Measurements from ENCODE around the gene CRELD1.
A peak's percentile ranks its signal among the peaks of the same experiment; 100 is the strongest.

Gene CRELD1

DNA sequence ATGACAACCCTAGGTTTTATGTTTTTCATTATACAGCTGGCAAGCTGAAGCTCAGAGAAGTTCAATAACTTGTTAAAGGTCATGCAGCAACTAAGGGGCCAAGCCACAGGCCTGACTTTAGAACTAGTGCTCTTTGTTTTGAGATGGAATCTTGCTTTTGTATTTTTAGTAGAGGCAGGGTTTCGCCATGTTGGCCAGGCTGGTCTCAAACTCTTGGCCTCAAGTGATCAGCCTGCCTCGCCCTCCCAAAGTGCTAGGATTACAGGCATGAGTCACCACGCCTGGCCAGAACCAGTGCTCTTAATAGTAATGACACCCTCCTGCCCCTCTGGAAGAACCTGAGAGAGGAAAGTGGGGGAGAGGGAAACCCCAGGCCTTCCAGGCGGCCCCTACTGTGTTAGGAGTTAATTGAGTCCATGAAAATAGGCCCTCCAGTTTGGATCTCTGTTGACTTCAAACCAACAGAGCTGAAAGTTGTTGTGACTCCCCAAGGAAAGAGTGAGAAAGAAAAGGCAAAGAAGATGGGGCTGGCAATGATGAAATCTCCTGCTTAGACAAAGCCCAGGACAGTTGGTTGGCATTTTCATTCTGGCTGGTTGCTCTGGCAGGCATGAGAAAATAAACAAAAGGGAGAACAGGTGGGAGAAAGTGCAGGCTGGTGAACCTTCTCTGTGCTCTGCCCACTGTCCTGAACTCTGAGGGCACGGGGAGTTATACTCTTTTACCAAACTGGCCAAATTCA, 22.1 kb downstream of the CRELD1 start:
- DNase-seq (ENCODE audit: low spot score), result no peak

DNA sequence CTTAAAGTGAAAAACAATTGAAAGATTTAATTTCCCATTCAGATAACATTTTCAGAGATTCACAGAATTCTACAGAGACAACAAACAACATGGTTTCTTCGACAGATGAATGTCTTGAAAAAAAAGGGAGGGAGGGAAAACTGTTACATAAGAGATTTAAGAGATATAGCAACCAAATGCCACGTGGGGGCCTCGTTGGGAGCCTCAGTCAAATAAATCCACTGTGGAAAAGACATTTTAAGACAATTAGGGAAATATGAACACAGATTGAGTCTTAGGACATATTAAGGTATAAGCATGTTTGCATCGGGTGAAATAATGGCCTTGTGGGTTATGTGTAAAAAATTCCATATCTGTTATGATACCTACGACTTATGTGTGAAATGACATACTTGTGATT, 23.6 kb downstream of the CRELD1 start:
- DNase-seq (ENCODE audit: low spot score), result no peak

DNA sequence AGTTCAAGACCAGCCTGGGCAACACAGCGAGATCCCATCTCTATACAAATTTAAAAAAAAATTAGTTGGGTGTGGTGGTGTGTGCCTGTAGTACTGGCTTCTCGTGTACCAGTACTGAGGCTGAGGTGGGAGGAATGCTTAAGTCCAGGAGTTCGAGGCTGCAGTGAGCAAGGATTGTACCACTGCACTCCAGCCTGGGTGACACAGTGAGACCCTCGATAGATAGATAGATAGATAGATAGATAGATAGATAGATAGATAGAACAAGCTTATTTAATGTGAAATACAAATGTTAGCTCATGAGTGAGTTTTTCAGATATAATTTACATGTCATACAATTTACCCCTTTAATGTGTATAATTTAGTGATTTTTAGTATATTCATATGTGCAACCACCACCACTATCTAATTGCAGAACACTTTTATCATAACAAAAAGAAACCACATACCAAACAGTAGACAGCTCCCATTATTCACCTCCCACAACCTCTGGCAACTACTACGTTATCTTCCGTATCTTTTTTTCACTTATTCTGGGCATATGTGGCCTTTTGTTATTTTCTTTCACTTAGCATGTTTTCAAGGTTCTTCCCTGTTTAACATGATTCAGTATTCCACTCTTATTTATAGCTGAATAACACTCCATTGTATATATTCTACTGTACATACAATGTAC, 31.7 kb downstream of the CRELD1 start:
- DNase-seq (ENCODE audit: low spot score), result no peak

DNA sequence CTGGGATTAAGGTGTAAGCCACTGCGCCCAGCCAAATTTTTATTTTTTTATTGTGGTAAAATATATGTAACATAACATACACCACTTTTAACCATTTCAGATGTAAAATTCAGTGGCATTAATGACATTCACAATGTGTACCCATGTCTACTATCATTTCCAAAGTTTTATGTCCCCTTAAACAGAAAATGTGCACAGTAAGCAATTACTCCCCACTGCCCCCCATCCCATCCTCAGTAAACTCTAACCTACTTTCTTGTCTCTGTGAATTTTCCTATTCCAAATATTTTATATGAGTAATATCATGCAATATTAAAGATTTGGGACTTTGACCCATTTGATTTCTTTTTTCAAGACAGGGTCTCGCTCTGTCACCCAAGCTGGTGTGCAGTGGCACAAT, 33.2 kb downstream of the CRELD1 start:
- DNase-seq (ENCODE audit: low spot score), result no peak

DNA sequence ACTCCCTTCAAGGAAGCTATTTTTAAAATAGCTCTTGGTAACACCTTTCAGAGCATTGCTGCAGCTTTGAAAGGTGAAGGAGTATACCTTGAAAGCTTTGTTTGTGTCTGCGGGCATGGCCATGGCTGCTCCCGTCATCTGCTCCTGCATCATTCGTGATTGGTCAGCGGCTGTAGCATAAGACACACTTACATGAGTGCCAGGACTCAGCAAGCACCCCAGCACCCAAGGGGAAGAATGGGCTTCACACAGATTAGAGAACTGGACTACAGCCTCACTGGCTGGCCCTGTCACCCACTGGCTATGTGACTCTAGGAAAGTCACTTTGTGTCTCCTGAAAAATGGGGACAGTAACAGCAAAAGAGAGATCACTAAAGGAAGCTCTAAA, 36.0 kb downstream of the CRELD1 start:
- DNase-seq (ENCODE audit: low spot score), result no peak

DNA sequence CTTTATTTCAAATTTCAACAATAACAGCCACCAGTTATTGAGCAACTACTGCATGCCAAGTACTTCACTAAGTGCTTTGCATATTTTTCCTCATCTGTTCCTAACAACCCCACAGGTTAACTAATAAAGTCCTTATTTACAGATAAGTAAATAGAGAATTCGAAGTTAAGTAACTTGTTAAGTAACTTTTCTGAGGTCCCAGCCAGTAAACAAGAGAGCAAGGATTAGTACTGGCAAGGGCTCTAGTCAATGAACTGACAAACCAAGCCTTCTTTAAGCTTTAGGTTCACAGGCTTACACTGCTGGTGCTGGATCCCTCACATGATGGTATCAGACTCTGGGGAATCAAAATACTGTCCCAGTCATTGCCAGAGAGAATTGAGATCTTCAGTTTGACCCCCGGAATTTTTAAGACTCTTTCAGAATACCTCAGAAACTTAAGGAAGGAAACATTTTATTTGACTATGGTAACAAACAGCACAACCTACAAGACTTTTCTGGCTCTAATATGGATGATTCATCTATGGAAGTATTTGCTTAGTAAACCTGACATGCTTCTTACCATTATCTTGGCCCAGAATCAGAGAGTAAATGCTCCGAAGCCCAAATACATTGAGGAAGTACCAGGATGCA, 36.5 kb downstream of the CRELD1 start:
- no peak for DNase-seq (ENCODE audit: low spot score)

DNA sequence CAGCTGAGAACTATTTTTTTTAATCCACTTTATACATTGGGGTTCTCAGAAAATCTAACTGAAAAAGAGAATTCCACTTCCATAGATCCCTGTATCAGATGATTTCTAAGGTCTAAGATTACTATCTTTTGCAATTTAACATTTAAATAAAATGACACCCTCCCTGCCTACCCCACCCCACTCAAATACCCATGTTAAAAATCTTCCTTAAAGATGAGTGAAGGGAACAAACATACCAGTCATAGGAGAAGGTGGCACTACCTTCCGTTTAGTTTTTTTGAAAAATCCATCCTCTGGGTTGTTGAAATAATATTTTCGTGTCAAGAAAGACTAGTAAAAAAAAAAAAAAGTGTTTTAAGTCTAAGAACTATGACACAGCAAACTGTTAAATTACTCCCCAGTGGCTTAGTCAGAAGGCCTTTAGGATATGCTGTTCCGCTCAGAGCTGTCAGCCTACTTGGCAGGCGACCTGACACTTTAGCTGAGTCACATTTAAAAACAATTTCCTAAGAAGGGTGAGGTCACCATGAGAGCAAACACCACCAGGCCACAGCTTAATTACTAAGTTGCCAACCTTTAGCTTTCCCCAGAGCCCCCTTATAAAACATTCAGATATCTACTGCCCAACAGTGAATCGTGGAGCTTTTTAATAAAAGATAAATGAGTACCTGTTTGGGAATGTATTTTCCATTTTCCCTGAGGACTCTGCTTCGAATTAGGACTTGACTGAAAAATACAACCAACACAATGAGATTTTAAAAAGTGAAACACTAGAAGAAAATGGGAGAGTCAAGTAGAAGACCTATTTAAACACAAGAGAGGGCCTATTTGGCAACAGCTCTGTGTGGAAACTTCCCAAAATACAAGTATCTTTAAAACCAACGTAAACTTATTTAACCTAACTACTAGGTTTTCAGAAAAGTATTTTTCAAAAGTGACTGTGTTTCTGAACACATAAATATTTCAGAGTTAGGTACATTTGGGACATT, 43.4 kb downstream of the CRELD1 start:
- DNase-seq (ENCODE audit: low spot score), result peak; percentile 98

DNA sequence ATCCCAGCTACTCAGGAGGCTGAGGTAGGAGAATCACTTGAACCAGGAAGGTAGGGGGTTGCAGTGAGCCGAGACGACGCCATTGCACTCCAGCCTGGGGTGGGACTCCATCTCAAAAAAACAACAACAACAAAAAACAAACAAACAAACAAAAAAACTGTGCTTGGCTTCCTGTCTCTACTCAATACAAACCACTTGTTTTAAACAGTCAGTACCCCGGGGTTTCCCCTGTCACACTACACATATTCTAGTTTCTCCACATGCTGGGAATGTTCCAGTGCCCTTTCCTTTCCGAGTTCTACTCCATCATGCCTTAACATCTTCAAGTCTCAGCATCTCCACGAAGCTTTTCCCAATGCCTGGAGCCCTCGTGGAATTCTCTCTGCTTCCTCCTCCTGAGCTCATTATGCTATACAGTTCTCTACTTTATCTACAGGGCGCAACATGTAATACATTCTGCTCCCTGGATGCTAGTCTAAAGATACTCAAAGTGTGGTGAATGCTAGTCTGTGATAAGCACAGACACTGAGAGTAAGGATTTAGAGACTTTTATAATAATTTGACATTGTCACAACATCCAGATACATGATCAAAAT, 45.2 kb downstream of the CRELD1 start:
- DNase-seq (ENCODE audit: low spot score), result peak; percentile 88

DNA sequence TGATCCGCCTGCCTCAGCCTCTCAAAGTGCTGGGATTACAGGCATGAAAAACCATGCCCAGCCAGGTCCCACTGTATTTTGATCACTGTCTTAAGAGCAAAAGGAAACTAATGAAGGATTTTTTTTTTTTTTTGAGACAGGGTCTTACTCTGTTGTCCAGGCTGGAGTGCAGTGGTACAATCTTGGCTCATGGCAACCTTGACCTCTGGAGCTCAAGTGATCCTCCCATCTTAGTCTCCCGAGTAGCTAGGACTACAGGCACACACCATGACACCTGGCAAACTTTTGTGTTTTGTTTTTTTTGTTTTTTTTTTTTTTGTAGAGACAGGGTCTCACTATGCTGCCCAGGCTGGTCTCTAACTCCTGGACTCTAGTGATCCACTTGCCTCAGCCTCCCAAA, 46.6 kb downstream of the CRELD1 start:
- no peak for DNase-seq (ENCODE audit: low spot score)

DNA sequence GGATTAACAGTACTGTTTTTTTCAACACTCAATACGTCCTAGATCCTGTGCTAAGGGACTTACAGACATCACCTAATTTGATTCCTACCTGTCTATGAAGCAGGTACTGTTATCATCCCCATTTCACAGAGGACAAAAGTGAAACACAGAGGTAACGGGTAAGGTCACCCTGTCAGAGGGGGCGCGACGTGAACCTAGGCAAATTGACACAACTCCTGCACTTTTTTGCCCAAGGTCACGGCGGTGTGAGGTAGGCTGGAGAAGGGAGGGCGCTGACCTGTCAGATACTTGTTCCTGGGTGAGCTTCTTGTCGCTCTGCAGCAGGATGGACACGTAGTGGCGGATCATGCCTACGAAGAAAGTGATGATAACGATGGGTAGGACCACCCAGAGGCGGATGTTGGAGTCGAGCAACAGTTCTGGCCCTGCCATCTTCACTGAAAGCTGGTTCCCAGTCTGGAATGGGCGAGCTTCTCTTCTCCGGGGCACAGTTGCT, 52.6 kb downstream of the CRELD1 start:
- no peak for DNase-seq (ENCODE audit: low spot score)

DNA sequence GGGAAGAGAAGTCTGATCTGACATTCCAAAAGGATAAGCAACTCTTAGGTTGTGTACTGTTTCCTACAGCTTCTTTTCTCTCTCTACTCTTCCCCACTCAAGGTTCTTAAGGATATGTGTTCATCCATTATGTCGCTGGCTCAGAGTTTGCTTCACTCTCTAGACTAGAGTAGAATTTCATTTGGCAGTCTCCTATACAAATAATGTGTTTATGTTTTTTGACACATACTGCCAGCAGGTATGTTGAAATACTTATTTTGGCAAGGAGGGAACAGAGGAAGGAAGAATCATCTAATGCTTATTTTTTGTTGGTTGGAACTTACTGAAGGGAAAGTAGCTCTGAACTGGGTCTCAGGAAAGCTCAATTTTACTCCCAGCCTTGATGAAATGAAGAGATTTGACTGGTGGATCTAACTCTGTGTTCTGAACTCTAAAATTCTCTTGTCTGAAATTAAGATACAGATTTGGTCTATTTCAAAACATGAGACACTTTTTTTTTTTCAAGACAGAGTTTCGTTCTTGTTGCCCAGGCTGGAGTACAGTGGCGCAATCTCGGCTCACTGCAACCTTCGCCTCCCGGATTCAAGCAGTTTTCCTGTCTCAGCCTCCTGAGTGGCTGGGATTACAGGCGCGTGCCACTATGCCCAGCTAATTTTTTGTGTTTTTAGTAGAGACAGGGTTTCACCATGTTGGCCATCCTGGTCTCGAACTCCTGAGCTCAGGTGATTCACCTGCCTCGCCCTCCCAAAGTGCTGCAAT, 60.6 kb downstream of the CRELD1 start:
- no peak for DNase-seq (ENCODE audit: low spot score)

Measured in hematopoietic multipotent progenitor cell treated with erythropoietin and hydrocortisone succinate and interleukin-3 and kit ligand, for 15 days (in vitro differentiated cells).